GM21515 (cell line): ENCODE data around the gene AZGP1.
"Not testable (repeated sequence)": the region's sequence is repeated elsewhere in the genome, so short reads cannot be mapped to it uniquely, and the experiment has no call there.

Experiments used
- ATAC-seq: cut with Tn5 transposase; IDR thresholded peaks from one replicate; pipeline ENCODE4 v1.9.1; 2021; ENCODE audit not compliant: unreplicated experiment

AZGP1 gene

DNA sequence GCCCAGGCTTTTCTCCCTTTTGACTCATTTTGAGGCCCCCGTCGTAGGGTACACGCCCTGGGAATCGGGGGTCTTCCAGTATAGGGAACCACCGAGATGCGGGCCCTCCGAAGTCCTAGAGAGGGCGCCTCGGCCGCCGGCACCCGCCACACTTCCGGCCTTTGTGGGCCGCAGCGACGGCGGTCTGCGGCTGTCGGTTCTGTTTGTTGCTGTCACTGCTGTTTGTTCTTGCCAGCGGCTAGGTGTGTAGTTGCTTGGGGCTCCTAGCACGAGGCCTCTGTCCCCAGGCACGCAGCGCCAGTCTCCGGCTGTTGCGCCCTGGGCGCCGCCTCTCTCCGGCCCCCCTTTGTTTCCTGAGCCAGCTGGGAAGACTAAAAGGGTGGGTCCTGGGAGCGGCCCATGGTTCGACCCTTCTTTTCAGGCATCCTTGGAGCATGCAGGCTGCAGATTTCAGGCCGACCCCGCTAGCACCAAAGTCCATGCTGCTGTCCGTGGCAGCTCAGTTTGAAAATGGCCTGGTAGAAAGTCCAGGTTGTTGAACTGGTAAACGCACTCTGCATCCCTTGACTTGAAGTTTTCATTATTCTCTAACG lies 21.8 kb upstream of the AZGP1 start:
- no peak for ATAC-seq

DNA sequence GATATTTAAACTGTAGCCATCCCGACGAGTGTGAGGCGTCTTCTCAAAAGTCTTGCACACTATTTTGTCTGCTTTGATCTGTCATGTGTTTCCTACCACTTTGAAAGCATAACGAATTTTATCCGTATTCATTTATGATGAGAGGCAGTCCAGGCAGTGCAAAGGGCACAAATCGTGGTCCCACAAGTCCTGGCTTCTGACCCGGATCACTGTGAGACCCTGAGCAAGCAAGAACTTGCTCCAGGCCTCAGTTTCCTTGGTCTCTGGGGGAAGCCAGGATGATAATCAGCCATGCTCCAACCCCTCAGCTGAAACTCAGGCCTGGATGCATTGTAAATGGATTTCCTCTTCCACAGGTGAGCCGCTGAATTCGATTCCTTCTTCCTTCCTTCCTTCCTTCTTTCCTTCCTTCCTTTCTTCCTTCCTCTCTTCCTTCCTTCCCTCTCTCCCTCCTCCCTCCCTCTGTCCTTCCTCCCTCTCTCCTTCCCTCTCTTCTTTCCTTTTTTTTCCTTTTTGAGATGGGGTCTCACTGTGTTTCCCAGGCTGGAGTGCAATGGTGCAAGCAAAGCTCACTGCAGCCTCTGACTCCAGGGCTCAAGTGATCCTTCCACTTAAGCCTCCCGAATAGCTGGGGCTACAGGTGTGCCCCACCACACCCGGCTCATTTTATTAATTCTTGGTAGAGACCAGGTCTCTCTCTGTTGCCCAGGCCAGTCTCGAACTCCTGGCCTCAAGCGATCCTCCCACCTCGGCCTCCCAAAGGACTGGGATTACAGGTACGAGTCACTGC lies 21.1 kb upstream of the AZGP1 start:
- ATAC-seq = no peak

DNA sequence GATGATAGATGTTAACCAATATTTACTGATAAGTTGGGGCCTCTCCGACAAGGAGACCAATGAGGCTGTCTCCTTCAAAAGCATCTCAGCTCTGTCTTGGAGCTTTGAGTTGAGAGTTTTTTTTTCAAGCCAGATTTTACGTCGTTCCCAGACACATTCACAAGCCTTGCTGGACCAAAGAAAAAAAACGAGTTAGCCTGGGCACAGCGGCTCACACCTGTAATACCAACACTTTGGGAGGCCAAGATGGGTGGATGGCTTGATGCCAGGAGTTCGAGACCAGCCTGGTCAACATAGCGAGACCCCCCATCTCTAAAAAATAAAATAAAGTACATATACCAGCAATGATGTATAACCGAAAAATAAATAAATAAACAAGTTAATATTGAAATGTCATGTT lies 19.0 kb upstream of the AZGP1 start:
- ATAC-seq = no peak

DNA sequence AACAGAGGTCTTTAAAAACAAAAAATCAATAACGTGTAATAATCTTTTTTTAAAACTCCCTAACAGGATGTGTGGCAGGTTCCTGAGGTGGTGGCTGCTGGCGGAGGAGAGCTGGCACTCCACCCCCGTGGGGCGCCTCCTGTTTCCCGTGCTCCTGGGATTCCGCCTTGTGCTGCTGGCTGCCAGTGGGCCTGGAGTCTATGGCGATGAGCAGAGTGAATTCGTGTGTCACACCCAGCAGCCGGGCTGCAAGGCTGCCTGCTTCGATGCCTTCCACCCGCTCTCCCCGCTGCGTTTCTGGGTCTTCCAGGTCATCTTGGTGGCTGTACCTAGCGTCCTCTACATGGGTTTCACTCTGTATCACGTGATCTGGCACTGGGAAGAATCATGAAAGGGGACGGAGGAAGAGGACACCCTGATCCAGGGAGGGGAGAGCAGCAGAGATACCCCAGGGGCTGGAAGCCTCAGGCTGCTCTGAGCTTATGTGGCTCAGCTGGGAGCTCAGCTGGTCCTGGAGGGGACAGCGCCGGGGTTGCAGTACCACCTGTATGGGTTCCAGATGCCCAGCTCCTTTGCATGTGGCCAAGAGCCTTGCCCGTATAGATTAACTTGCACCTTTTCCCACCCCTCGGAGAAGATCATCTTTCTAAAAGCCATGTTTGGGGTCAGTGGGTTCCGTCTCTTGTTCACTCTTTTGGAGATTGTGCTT lies 16.7 kb upstream of the AZGP1 start:
- ATAC-seq = no peak

DNA sequence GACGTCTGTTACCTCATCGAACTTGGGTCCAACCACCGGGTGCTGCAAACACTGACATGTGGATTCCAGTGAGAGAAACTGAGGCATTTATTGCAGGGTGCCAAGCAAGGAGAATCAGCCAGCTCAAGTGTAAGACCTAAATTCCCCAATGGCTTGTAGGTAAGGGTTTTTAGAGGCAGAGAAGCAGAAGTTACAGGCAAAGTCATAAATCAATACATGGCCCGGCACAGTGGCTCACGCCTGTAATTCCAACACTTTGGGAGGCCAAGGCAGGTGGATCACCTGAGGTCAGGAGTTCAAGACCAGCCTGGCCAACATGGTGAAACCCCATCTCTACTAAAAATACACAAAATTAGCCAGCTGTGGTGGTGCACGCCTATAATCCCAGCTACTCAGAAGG lies 15.7 kb upstream of the AZGP1 start:
- not testable (repeated sequence) for ATAC-seq

DNA sequence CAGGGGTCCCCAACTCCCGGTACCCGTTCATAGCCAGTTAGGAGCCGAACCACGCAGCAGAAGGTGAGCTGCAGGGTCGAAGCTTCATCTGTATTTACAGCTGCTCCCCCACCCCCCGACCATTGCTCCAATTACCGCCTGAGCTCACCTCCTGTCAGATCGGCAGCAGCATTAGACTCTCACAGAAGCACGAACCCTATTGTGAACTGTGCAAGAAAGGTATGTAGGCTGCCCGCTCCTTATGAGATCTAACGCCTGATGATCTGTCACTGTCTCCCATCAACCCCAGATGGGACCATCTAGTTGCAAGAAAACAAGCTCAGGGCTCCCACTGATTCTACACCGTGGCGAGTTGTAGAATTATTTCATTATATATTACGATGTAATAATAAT lies 14.6 kb upstream of the AZGP1 start:
- ATAC-seq = no peak

DNA sequence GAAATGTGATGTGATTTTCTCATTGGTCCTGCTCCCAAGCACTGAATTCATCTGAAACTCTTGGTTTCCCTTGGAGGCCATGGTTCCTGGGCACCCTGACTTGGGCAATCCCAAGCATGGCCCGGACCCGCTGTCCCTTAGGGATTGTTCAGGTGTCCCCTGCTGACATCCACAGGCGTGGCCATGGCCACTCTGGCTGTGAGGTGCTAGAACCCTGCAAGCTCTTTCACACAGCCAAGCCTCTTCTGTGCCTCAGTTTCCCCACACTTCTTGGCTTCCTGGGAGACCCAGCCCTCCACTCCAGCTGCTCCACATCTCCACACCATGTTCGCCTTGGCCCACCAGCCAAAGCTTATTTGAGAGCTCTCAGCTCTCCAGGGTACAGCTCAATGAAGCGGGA lies 12.0 kb upstream of the AZGP1 start:
- no peak for ATAC-seq

DNA sequence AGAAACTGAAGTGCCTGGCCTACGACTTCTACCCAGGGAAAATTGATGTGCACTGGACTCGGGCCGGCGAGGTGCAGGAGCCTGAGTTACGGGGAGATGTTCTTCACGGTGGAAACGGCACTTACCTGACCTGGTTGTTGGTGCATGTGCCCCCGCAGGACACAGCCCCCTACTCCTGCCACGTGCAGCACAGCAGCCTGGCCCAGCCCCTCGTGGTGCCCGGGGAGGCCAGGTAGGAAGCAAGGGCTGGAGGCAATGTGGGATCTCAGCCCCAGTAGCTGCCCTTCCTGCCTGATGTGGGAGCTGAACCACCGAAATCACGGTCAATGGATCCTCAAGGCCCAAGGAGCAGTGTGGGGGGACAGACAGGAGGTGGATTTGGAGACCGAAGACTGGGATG lies 11.5 kb upstream of the AZGP1 start:
- not testable (repeated sequence) for ATAC-seq

DNA sequence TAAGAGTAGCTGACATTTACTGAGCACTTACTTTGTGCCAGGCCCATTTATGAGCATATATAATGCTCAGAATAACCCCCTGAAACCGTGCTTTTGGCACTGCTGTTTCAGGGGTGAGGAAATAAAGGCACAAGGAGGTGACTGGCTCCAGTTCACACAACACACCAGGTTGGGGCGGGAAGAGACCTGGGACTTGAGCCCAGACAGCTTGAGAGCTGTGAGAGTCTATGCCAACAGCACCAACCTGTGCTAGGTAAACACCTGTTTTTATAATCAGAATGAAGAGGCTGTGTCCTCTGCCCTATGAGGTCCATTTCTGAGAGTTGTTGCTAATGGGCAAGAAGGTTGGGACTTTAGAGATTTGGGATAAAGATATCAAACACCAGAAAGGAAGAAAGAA lies 8.8 kb upstream of the AZGP1 start:
- ATAC-seq = no peak

DNA sequence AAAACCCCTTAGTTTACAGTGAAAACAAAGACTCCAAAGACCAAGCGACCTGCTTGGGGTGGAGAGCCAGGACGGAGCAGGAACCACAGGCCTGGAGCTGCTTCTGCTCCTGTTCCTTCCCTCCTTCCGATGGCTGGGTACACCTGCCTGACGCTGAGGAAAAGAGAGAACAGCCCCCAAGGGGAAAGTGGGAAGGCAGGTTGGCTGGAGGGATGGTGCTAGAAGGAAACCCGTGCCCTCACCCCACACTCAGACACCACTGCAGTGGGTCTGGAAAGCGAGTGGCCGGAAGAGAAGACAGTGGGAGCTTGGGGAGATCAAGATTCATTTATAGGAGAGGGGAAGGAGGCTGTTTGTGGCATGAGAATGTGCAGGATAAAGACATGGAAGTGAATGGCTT lies 5.2 kb upstream of the AZGP1 start:
- not testable (repeated sequence) for ATAC-seq

DNA sequence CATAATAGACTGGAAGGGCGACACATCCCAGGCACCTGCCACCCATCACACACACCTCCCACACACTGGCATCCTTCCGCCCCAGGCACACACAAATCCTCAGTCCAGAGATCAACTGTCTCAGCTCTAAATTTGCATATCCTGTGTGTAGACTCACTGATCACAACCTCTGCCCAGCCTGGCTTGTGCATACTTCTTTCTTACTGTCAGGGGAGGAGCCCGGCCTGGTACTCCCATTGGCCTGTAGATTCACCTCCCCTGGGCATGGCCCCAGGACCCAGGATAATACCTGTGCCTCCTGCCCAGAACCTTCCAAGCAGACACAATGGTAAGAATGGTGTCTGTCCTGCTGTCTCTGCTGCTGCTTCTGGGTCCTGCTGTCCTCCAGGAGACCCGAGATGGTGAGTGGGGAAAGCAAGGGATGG lies 4.6 kb upstream of the AZGP1 start:
- not testable (repeated sequence) for ATAC-seq

DNA sequence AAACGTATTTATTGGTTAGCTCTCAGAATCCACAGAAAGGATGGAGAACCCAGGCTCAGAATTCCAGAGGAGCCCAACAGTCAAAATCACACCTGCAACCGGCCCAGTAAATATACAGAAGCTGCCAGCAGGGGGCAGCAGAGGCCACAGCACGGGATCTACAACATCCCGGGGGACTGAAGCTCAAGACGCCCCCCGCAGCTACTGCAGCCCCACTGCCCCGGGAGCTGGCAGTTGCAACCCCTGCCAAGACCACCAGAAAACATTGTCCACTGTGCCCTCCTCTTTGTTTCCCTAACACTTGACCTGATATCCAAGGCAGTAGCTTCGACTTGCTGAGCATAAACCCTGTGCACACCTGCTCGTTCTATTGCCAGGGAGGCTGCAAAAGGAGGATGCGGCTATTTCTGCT lies 4.0 kb upstream of the AZGP1 start:
- not testable (repeated sequence) for ATAC-seq

DNA sequence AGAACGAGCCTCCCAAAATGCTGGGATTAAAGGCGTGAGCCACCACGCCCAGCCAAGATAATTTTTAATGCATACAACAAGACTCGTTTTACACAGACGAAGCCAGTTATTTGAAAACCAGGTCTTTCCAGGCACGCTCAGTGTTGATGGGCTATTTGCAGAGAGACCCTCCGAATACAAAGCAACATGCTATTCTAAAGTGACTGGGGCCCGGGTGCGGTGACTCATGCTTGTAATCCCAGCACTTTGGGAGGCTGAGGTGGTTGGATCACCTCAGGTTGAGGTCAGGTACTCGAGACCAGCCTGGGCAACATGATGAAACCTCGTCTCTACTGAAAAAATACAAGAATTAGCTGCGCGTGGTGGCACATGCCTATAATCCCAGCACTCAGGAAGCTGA lies 795 bp upstream of the AZGP1 start:
- ATAC-seq = no peak

DNA sequence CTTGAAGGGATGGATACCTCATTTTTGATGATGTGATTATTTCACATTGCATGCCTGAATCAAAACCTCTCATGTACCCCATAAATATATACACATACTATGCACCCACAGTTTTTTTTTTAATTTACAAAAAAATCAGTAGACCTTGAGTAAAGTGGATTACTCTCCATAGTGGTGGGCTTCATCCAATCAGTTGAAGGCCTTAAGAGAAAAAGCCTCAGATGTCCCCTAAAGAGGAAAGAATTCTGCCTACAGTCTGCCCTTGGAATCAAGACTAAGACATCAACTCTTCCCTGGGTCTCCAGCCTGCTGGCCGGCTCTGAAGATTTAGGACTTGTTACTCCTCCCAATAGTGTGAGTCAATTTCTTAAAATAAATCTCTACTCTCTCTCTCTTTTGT lies 1.1 kb downstream of the AZGP1 start:
- no peak for ATAC-seq

DNA sequence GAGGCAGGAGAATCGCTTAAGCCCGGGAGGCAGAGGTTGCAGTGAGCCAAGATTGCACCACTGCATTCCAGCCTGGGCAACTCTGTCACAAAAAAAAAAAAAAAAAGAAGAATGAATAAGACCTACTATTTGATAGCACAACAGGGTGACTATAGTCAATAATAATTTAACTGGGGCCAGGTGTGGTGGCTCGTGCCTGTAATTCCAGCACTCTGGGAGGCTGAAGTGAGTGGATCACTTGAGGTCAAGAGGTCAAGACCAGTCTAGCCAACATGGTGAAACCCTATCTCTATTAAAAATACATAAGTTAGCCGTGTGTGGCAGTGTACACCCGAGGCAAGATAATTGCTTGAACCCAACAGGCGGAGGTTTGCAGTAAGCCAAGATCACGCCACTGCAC lies 2.0 kb downstream of the AZGP1 start:
- not testable (repeated sequence) for ATAC-seq

DNA sequence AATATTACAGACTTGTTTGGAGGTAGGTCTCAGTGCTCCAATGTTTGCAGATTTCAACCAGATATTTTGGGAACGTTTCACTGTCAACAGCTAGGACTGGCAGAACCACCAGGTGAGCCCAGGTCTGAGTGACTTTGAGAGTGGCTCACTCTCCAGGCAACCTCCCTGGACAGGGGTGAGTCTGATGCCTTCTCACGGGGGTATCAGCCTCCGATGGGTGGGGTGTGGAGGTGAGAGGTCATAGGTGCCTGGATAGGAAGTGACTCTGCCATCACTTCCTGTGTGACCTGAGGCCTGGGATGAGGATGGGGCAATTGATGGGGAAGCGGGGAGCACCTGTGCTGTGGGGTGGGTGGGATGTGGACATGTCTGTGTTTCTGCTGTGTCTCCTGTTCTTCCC lies 4.6 kb downstream of the AZGP1 start:
- ATAC-seq = no peak

DNA sequence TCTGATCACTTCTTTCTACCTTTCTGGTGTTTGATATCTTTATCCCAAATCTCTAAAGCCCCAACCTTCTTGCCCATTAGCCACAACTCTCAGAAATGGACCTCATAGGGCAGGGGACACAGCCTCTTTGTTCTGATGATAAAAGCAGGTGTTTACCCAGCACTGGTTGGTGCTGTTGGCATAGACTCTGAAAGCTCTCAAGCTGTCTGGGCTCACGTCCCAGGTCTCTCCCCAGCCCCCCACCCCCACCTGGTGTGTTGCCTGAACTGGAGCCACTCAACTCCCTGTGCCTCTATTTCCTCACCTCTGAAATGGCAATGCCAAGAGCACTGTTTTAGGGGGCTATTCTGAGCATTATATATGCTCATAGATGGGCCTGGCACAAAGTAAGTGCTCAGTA lies 6.0 kb downstream of the AZGP1 start:
- ATAC-seq = not testable (repeated sequence)

DNA sequence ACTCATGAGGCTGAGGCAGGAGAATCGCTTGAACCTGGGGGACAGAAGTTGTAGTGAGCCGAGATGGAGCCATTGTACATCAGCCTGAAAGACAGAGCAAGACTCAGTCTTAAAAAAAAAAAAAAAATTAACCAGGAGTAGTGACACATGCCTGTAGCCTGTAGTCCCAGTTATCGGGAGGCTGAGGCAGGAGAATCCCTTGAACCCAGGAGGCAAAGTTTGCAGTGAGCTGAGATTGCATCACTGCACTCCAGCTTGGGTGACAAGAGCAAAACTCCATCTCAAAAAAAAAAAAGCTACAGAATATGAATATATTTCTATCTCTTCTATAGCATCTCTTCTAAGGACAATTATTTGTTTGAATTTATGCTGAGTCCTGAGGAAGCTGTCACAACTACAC lies 6.5 kb downstream of the AZGP1 start:
- no peak for ATAC-seq

DNA sequence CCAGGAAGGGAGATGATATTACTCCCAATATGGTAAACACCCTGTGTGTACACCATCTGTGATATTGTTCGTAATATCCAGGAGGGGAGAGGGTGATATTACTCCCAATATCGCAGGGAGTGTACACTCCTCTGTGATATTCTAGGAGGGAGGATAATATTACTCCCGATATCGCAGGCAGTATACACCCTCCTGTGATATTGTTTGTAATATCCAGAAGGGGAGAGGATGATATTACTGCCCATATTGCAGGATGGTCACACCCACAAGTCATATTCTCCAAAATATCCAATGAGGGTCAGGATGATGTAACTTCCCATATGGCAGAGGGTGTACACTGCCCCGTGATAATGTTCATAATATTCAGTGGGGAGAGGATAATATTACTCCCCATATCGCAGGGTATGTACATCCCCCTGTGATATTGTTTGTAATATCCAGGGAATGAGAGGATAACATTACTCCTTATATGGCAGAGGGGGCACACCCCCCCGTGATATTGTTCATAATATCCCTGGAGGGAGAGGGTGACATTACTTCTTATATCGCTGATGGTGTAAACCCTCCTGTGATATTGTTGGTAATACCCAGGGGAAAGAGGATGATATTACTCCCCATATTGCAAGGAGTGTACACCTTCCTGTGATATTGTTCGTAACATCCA lies 17.1 kb downstream of the AZGP1 start:
- ATAC-seq = no peak

DNA sequence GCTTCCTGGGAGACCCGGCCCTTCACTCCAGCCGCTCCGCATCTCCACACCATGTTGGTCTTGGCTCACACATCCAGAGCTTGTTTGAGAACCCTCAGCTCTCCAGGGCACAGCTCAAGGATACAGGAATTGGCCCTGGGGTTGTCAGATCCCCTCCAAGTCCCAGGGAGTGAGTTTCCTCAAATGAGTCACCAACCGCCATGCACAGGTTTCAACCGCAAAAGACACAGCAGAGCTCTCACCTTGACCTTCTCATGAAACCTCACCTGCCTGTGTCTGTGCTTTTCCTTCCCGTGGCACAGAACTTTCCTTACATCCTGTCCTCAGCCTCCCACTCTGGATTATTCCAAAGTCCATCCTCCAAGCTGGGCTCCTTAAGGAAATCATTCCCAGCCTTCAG lies 20.6 kb downstream of the AZGP1 start:
- ATAC-seq = no peak

DNA sequence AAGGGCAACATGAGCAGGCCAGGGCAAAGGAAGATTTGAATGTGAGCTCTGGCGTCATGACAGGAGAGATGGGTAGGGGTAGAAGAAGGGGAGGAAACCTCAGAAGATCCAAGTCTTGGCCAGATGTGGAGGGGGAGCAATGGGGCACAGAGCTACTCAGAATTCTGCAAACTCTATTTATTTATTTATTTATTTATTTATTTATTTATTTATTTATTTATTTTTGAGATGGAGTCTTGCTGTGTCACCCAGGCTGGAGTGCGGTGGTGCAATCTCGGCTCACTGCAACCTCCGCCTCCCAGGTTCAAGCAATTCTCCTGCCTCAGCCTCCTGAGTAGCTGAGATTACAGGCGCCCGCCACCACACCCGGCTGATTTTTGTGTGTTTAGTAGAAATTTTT lies 21.2 kb downstream of the AZGP1 start:
- not testable (repeated sequence) for ATAC-seq

DNA sequence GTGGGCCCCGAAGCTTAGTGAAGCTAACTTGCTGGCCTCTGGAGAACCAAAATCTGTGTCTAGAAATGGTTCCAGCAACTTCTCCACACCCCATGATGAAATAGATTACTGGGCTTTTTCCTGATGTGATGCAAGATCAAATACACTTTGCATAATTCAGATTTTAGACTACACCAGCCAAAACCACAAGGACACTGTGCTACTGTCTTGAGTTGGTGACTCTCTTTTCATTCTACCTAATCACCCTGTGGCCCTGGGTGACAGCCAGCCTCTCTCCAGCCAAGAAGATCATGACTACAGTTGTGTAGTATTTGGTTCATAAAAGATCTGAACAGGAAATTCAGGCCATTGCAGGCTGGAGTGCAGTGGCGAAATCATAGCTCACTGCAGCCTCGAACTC lies 22.2 kb downstream of the AZGP1 start:
- no peak for ATAC-seq
